GM18873 (cell line): ENCODE data around the gene ADAMTSL5.
"Not testable (repeated sequence)": the region's sequence is repeated elsewhere in the genome, so short reads cannot be mapped to it uniquely, and the experiment has no call there.

Experiments
- ATAC-seq: cut with Tn5 transposase; IDR thresholded peaks from one replicate; pipeline ENCODE4 v1.9.1; 2021; ENCODE audit warnings: mild to moderate bottlenecking, moderate library complexity, moderate number of reproducible peaks; ENCODE audit not compliant: unreplicated experiment, low FRiP score

The ADAMTSL5 gene

DNA sequence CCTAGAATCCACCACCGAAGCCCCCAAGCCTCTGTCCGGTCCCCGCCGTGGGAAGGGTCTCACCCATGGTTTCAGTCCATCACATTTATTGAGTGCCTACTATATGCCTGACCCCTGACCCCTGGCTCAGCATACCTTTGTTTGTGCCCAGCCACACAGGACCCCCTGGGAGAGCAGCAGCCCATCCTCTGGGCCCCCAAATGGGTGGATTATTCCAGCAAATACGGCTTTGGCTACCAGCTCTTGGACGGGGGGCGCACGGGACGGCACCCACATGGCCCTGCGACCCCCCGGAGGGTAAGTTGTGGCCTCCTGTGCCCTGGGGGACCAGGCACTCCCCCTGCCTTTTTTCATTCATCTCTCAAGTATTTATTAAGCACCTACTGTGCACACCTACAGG lies 18.8 kb upstream of the ADAMTSL5 start:
- no peak for ATAC-seq

DNA sequence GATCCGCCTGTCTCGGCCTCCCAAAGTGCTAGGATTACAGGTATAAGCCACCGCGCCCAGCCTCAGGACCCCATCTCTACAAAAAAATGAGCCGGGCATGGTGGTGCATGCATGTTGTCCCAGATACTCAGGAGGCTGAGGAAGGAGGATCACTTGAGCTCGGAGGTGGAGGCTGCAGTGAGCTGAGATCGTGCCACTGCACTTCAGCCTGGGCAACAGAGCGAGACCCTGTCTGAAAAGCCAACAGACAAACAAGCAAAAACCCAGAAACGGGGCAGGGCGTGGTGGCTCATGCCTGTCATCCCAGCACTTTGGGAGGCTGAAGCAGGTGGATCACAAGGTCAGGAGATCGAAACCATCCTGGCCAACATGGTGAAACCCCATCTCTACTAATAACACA lies 18.0 kb upstream of the ADAMTSL5 start:
- not testable (repeated sequence) for ATAC-seq

GRCh38 chr19:1529430-1529816 lies 16.6 kb upstream of the ADAMTSL5 start:
- ATAC-seq = no peak

DNA sequence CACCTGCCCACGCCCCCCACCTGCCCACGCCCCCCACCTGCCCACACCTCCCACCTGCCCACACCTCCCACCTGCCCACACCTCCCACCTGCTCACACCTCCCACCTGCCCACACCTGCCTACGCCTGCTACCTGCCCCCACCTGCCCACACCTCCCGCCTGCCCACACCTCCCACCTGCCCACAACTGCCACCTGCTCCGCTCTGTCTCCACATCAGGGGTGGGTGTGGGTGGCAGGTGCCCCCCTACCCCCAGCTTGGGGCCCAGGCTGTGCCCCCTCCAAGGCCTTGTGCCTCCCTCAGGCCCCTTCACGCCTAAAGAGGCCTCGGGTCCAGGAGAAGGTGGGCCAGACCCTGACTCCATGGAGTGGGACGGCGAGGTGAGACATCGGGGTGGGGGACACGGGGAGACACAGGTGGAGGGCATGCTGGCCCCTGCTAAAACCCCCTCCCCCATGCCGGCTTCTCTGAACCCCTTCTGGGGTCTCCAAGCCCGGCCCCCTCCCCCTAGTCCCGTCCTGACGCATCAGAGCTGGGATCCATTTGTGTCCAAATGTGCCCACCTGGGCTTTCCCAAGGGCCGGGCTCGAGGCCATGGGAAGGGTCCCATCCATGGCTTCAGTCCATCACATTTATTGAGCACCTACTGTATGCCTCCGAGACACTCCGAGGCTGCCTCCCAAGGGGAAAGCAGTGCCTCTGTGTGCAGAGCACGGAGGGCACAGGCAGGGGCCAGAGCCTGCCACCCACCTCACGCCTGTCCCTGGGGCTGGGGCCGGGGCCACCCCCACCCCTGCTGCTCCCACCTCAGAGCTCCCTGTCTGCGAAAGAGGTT lies 16.0 kb upstream of the ADAMTSL5 start:
- ATAC-seq = no peak

DNA sequence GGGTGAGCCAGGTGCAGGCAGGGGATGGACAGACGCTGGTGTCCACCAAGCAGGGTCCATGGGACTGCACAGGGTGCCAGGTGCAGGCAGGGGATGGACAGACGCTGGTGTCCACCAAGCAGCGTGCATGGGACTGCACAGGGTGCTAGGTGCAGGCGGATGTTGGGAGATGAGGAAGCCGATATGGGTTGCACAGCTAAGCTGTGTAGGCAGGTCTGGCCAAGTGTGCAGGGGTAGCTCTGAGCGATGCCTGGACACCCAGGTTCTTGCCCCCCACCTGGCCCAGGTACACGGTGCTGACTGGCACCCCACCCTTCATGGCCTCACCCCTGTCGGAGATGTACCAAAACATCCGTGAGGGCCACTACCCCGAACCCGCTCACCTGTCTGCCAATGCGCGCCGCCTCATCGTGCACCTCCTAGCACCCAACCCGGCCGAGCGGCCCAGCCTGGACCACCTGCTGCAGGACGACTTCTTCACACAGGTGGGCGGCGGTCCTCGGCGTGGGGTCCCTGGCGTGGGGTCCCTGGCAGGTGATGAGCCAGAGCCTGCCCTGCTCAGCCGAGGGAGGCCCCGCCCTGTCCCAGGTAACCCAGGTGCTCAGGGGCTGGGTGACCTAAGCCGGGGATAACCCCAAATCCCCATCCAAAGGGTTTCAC lies 15.0 kb upstream of the ADAMTSL5 start:
- ATAC-seq = no peak

- ATAC-seq = no peak
These were observed 14.3 kb upstream of the ADAMTSL5 start for GRCh38 chr19:1526979-1527649.

- ATAC-seq = no peak
These were observed 13.4 kb upstream of the ADAMTSL5 start for GRCh38 chr19:1526066-1526778.

DNA sequence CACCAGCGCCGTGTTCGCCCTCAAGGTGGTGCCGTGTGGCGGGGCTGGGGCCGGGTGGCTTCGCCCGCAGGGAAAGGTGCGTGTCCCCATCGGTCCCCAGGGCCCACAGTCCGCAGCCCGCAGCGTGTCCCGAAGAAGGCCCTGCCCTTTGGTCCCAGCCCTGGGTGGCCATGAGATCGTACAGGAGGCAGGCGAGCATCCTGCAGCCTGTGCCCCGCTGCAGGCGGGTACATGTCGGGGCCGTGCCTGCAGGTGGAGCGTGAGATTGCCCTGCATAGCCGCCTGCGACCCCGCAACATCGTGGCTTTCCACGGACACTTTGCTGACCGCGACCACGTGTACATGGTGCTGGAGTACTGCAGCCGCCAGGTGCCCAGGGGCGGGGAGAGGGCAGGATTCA lies 12.5 kb upstream of the ADAMTSL5 start:
- no peak for ATAC-seq

- no peak for ATAC-seq
These were observed 12.1 kb upstream of the ADAMTSL5 start for GRCh38 chr19:1524972-1525325.

DNA sequence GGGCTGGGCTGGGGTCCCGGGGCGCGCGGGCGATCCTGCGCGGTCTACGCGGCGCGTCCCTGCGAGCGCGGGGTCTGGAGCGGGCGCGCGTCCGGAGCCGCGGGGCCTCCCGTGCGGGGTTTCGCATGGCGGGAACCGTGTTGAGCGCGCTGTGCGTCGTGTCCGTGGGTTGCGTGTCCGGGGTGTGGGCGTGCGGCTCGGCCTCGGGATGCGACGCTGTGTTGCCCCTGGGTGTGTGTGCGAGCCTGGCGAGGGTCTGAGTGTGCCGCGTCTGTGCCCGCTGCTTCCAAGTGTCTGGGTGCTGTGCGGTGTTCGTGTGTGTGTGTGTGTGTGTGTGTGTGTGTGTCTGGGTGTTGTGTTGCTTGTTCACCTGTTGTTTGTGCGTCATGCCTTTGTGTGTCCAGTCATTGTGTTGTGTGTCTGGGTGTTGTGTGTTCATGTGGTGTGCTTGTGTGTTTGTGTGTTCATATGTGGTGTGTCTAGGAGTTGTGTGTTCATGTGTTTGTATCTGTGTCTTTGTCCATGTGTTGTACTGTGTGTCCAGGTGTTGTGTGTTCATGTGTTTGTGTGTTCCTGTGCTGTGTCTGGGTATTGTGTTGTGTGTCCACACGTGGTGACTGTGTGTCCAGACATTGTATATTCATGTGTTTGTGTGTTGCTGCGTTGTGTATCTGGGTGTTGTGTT lies 11.6 kb upstream of the ADAMTSL5 start:
- ATAC-seq = no peak

DNA sequence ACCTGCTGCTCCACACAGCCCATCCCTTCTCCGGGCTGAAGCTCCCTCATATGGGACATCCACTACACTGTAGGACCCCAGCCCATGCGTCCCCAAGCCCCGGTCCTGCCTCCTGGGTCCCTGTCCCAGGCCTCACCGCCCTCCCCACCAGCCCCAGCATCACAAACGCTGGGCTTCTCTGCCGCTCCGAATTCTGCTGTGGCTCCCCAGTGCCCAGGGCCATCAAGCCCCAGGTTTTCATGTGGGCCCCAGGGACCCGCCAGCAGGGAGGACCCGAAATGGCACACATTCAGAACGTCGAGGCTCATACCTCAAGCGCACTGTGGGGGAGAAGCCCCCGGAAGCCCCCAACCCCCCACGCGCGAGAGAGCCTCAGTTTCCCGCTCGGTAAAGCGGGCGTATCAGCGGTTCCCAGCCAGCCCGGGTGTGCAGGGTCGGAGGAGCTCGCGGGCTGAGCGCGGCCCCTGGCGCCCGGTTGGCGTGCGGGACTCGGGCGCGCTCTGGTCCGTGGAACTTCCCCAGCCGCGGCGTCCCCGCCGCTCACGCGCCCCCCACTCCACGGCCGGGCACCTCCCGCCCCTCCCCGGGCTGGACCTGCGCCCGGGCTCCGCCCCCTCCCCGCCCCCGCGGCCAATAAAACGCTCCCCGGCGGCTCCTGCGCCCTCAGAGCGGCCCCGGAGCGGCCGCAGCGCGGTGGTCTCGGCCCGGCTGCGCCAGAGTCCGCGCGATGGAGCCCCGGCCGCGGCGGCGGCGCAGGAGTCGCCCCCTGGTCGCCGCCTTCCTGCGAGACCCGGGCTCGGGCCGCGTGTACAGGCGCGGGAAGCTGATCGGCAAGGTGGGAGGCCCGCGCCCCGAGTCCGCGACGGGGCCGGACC lies 10.8 kb upstream of the ADAMTSL5 start, which contains the start of gene PLK5:
PLK5 (plus strand) TSS at position 666 of the 875 bp plus-strand sequence. CDS start 2,920 bp downstream, outside the sequence.
- ATAC-seq = no peak

GRCh38 chr19:1522838-1523237 lies 10.0 kb upstream of the ADAMTSL5 start:
- no peak for ATAC-seq

DNA sequence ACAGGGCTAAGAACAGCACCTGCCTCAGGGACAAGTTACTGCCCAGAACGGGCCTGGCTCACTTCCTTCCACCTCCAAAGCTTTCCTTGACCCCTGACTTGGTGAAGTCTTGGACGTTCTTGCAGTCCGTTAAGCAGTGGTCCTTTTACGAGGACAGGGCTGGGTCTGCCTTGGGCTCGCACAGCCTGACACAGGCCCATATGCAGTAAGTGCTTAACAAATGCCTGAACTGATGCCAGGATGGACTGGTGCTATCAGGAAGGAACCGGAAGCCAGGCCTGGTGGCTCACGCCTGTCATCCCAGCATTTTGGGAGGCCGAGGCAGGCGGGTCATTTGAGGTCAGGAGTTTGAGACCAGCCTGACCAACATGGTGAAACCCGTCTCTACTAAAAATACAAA lies 9.2 kb upstream of the ADAMTSL5 start:
- ATAC-seq = no peak

- ATAC-seq = no peak
These were observed 8.8 kb upstream of the ADAMTSL5 start for GRCh38 chr19:1521636-1522035.

GRCh38 chr19:1520203-1520780 lies 7.5 kb upstream of the ADAMTSL5 start:
- no peak for ATAC-seq

- not testable (repeated sequence) for ATAC-seq
These were observed 7.0 kb upstream of the ADAMTSL5 start for GRCh38 chr19:1519802-1520201.

DNA sequence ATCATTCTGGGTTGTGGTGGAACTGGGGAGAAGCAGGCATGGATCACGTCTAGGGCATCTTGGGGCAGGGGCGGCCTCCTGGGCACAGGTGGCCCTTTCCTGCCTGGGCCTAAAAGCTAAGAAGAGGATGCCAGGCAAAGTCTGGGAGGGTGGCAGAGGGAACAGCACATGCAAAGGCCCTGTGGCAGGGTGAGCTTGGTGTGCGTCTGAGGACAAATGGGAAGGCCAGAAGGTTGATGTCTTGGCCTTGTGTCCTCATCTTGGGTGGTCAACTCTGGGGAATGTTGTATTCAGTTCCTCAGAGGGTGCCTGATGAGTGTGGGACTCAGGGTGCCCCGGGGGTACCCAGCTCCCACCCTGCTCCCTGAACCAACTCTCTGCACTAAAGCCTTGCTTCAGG lies 5.7 kb upstream of the ADAMTSL5 start:
- no peak for ATAC-seq

- ATAC-seq = no peak
These were observed 3.6 kb upstream of the ADAMTSL5 start for GRCh38 chr19:1516395-1516753.
